ENCODE results near the gene CTSS.
"Not testable (repeated sequence)": the region's sequence is repeated elsewhere in the genome, so short reads cannot be mapped to it uniquely, and the experiment has no call there.

Gene CTSS

DNA sequence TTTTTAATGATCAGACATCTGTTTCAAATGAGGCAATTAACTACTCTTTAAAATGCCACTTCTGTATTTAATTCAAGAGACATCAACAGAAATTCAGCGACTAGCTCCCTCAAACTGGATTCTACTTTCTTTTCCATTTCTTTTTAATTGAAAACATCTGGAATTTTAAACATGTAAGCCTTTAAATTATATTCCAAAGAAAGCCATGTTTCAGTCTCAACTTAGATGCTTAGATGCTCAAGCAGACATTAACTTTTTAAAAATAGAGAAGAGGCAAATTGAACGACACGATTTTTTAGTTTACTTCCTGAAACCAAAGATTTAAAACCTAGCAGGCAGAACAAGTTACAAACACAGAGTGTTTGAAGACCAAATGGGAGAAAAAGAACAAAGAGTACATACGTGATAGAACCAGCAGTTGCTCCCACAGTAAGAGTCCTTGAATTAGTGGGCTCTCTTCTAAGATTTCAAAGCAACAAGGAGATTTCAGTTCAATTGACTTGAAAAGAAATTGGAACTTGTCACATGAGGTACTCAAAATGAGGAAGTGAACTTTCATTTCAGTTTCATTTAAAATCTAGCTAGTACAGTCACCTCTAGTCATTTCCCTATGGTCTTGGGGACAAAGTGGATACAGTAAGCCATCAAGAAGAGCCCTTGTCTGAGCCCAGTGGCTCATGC, at the start of gene CTSS:
Gene CTSS, minus strand, starts transcription at position 483 of the 681 bp plus-strand sequence. CDS start 1,015 bp downstream, outside the sequence.
- DNase-seq: no peak

DNA sequence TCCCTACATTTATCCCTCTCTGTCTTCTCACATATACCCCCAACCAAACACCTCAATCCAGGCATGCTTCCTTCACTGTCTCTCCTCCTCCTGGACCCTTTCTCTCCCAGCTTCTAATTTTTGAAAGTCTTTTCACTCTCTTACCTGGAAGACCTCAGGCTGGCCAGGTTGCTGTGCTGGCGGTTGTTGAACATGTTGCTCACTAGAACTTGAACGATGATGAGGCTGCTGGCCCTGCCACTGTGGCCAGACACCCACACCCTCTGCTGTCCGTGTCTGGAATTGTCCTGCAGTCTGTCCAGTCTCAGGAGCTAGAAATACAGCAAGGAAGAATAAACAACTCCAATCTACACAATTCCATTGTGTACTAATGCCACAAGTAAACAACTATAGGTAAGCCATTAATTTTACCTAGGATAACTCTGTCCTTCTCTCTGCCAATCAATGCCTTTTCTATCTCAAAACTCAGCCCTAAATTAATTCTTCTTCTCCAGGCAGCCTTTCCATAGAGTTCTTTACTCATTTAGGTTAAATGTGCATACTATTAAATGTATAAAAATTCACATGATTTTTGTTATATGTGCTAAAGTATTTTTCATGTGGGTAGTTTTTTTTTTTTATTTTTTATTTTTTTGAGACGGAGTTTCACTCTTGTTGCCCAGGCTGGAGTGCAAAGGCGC, 47.6 kb upstream of the CTSS start:
- peak; percentile 76 for DNase-seq

- no peak for DNase-seq
Measured at GRCh38 chr1:150810958-150811659, 45.5 kb upstream of the CTSS start.

- no peak for DNase-seq
Measured at GRCh38 chr1:150809651-150810050, 44.1 kb upstream of the CTSS start.

GRCh38 chr1:150808846-150809245, 43.3 kb upstream of the CTSS start:
- no peak for DNase-seq

- DNase-seq: peak; percentile 65
Measured at GRCh38 chr1:150808121-150808520, 42.5 kb upstream of the CTSS start, which contains the start of gene CTSK. TSS of gene CTSK (minus strand) at chr1:150808260. CDS start at chr1:150806805, 1,455 bp downstream.

DNA sequence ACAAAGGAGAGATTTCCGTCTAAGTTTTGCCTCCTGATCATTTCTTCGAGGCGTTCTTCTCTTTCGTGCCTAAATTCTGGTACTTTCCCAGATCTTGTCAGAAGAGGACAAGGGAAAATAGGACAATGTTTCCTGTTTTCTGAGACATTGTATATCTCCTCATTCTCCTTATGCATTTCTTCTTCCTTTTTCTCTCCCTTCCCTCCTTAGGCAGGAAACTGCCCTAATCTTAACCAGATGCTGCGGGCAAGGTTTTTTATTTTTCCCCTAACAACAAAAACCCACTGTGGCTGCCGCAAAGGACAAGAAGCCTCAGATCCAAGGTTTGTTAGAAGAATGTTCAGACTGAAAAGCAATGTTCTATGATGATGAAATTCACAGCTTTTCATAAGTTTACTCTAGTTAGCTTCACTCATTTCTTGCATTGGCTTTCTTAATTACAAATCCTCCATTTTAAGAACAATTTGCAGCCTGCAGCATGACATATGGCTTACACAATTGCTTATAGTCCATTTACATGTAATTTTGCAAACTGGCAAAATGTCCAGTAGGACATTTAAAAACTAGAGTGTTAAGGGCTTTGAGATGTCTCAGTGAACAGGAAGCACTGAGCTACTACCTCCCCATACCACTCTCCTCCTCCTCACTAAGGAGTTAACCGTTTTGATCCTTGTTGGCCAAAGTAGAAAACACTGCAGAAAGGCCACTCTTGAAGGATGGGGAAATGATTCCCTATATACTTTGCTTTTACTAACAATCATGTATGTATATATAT, 41.9 kb upstream of the CTSS start:
- DNase-seq: peak; percentile 27

- no peak for DNase-seq
Measured at GRCh38 chr1:150805899-150806298, 40.3 kb upstream of the CTSS start.

DNA sequence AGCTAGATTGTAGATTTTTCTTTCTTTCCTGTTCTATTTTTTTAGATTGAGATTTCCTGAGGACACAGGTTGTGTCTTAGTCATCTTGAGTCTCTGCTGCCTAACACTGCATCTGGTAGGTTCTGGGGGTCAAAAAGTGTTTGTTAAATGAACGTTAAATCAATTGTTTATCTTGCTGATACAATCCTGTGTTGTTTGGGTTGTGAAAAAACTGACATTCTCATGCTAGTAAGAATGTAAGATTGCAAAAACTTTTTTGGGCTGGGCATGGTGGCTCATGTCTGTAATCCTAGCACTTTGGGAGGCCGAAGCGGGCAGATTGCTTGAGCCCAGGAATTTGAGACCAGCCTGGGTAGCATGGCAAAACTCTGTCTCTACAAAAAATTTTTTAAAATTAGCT, 39.1 kb upstream of the CTSS start:
- no peak for DNase-seq

- DNase-seq: no peak
Measured at GRCh38 chr1:150799089-150799488, 33.5 kb upstream of the CTSS start.

GRCh38 chr1:150798525-150798924, 32.9 kb upstream of the CTSS start:
- DNase-seq: no peak

DNA sequence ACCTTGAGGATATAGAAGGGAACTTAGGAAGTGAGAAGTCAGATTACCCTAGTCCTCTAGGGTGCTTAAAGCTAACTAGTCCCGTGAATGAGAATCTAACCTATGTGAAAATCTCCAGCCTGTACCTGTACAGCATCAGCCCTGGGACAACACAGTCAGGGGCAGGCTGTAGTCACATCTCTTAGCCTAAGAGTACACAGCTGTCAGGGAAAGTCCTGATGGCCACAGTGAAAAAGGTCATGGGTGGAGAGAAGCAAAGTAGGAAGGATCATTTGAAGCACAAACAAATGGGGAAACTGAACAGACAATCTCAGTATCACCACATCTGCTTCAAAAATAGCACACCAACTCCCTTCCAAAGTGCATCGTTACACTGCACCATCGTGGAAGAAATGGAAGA, 30.8 kb upstream of the CTSS start:
- no peak for DNase-seq

DNA sequence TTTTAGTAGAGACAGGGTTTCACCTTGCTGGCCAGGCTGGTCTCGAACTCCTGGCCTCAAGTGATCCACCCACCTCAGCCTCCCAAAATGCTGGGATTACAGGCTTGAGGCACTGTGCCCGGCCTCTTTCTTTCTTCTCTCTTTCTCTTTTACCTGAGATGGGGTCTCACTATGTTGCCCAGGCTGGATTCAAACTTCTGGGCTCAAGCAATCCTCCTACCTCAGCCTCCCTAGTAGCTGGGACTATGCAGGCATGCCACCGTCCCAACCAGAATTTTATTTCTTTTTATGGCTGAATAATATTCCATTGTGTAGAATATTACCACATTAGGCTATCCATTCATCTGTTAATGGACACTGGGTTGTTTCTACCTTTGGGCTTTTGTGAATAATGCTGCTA, 28.2 kb upstream of the CTSS start:
- DNase-seq: not testable (repeated sequence)

GRCh38 chr1:150793221-150793620, 27.6 kb upstream of the CTSS start:
- no peak for DNase-seq

GRCh38 chr1:150791585-150791984, 26.0 kb upstream of the CTSS start:
- no peak for DNase-seq

DNA sequence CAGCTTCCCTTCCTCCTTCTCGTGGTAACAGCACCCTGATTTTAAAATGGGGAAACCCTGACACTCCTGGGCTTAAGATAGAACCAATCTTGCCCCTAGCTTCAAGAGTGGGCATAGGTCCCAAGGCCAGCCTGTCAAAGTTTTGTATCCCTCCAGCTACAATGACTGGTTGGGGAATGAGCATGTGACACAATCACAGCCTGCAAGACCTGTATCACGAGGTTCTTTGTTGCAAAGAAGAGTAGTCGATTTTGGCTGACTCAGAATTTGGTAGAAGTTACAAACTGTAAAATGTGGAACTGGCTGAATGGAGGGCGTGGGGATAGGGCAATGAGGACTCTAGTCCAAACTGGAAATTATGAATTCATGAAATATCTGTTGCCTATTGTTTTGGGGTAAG, 23.8 kb upstream of the CTSS start:
- no peak for DNase-seq

- no peak for DNase-seq
Measured at GRCh38 chr1:150788946-150789345, 23.4 kb upstream of the CTSS start.

- DNase-seq: no peak
Measured at GRCh38 chr1:150787455-150787854, 21.9 kb upstream of the CTSS start.

- no peak for DNase-seq
Measured at GRCh38 chr1:150780510-150780909, 14.9 kb upstream of the CTSS start.

- no peak for DNase-seq
Measured at GRCh38 chr1:150778409-150778808, 12.8 kb upstream of the CTSS start.

DNA sequence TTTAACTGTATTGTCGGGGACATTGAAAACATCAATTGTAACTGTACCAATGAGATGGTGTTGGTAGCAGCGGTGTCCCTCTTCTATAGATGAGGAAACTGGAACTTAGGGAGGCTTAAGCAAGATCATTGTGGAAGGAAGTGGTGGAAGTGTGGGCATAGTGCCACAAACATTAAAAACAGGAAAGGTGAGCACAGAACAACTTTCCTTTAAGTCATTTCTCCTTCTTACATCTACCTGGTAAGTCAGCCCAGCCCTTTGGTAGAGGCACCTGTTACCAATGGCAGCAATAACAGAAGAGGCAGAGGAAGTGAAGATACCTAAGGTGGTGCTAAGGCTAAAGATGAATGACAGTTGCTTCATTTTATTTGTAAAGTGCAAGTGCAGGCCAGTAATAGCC, 12.0 kb upstream of the CTSS start:
- no peak for DNase-seq

- not testable (repeated sequence) for DNase-seq
Measured at GRCh38 chr1:150775931-150776505, 10.4 kb upstream of the CTSS start.

DNA sequence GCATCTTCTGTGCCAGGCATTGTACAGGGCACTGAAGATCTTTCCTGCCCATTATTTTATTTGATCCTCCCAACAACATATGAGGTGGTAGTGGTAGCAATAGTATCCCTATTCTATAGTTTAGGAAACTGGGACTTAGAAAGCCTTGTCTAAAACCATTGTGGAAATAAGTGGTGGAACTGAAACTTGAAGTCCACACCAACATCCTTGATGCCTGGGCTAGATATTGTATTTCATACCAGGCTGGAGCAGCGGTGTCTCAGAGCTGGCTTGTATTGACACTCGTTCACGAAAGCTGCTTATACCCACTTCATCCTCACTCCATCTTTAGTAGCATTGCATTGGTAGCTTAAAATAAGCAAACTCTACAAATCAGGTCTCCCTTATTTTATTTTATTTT, 9.7 kb upstream of the CTSS start:
- no peak for DNase-seq
